HFF-Myc (cell line): ENCODE results near the gene KIF7.

ENCODE experiments used
- DNase-seq: peaks from one replicate; pipeline ENCODE4 v3.0.0-alpha.2; 2011; ENCODE audit warnings: low read depth; ENCODE audit errors: extremely low read depth
- H3K4me3 ChIP-seq: replicated peaks from 2 replicates; pipeline ENCODE4 v1.5.1; 2011; ENCODE audit warnings: low read depth, mild to moderate bottlenecking, control low read depth, low read length
- TF ChIP-seq, protein P1 (sequence below): IDR thresholded peaks from 2 replicates; pipeline ENCODE4 v1.5.1; 2012; ENCODE audit warnings: mild to moderate bottlenecking, low read depth, low read length, control low read depth; ENCODE audit errors: missing control alignments

Gene KIF7

DNA sequence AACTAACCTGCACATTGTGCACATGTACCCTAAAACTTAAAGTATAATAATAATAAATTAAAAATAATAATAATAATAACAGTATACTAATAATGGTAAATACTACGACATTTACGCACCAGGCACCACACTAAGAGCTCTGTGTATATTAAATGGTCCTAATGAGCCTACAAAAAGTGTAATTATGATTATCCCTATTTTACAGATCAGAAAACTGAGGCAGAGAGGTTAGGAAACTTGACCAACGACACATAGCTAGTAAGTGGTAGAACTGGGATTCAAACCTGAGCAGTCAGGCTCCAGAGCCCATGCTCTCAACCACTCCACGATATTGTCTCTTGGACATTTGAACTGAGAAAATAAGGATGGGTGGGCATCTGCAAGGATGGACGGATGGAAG, 15.0 kb downstream of the KIF7 start:
- no peak overlapping the region for H3K4me3 ChIP-seq
- DNase-seq, result no peak
- TF ChIP-seq, protein P1, sequence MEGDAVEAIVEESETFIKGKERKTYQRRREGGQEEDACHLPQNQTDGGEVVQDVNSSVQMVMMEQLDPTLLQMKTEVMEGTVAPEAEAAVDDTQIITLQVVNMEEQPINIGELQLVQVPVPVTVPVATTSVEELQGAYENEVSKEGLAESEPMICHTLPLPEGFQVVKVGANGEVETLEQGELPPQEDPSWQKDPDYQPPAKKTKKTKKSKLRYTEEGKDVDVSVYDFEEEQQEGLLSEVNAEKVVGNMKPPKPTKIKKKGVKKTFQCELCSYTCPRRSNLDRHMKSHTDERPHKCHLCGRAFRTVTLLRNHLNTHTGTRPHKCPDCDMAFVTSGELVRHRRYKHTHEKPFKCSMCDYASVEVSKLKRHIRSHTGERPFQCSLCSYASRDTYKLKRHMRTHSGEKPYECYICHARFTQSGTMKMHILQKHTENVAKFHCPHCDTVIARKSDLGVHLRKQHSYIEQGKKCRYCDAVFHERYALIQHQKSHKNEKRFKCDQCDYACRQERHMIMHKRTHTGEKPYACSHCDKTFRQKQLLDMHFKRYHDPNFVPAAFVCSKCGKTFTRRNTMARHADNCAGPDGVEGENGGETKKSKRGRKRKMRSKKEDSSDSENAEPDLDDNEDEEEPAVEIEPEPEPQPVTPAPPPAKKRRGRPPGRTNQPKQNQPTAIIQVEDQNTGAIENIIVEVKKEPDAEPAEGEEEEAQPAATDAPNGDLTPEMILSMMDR, result no peak

DNA sequence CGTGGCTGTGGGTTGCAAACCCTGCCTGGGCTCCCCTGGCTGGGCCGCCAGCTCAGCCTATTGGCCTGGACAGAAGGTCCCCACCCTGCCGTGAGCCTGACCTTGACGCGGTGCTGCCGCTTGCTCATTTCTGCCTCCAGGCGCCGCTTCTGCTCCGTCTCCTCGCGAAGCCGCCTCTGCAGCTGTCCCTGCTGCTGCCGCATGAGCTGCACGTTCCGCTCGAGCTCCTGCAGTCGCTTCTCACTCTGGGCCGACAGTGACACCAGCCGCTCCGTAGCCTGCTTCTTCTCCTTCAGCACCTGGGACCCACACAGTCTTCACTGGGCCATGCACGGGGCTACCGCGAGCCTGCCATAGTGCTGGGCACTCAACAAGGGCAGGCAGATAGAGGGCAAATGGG, 21.7 kb downstream of the KIF7 start:
- TF ChIP-seq, protein P1, result no peak
- DNase-seq, result no peak
- no peak overlapping the region for H3K4me3 ChIP-seq

GRCh38 chr15:89632563-89633430, 22.5 kb downstream of the KIF7 start:
- no peak for DNase-seq
- no peak overlapping the region for H3K4me3 ChIP-seq
- TF ChIP-seq, protein P1, result no peak

DNA sequence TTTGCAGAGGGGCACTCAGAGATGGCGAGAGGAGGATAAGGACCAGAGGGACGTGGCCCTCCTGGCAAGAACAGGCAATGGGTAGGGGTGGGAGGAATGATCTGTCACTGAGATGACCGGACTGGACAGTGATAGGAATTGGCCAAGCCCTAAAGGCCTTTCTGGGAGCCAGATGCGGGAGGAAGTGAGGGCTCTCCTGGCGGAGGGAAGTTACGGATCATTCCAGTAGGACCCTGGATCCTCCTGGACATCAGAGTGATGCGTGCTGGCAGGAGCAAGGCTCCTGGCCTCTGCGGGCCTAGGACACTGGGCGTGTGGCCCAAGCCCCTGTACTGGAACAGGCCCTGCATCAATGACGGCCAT, 23.4 kb downstream of the KIF7 start:
- DNase-seq, result no peak
- TF ChIP-seq, protein P1, result no peak
- no peak overlapping the region for H3K4me3 ChIP-seq

DNA sequence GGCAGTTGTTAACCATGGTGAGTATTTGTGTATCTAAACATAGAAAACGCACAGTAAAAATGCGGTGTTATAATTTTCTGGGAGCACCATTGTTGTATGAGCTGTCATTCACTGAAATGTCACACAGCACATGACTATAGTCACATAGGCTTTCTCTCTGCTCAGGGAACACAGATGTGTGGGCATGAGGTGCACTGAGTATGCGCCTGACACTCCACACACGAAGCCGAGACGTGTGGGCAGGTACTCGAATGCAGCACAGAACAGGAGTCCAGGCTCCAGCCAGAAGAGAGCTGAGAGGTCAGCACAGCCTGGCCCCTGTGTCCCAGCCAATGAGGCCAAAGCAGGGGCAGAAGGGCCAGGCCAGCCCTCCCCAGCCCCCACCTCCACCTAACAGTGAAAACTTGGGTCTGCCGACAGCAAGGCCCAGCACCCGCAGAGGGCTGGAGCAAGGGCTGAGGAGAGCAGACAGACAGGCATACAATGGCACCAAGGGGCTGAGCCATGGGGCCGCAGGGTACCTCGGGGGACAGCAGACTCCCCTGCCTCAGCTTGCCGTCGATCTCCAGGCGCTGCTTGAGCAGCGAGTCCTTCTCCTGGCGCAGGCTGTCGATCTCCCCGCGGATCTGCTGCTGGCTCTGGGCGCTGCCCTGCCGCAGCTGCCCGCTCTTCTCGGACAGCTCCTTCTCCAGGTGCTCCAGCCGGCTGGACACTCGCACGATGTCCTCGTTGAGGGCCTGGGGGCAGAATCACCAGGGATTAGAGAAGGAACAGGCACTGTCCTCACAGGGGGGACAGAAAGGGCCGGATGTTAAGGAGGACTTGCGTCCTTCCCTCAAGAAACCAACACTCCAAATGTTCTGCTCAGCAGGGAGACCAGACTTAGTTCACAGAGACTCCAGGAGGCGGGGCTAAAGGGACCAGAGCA, 24.0 kb downstream of the KIF7 start:
- no peak for DNase-seq
- H3K4me3 ChIP-seq, result no peak overlapping the region
- TF ChIP-seq, protein P1, result no peak

DNA sequence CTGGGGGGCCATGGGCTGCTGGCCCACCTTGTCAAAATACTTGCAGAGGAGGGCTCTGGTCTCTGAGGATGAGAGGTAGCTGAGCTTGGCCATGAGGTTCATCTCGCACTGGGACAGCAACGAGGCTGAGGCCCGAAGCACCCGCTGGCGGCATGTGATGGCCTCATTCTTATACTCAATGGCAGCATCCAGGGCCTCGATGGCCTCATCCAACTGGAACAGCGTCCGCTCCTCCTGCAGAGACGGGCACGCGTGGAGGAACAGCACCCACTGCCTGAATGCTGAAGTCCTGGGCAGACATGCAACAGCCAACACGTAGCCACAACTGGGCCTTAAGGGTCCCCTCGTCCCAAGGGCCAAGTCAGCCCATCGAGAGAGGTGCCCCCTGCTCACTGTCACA, 25.0 kb downstream of the KIF7 start:
- DNase-seq, result no peak
- no peak overlapping the region for H3K4me3 ChIP-seq
- TF ChIP-seq, protein P1, result no peak
